Upper lobe of right lung (tissue), 1 donor: ENCODE results near the gene LCN1. TPM values are rescaled to one million over a fixed set of nuclear protein-coding genes. Genes with fewer than 3 reads are reported as not detected.

Source experiments
- ATAC-seq: fragments of 200-7000 bp; cut with Tn5 transposase; one replicate; pipeline ENCODE4 v1.9.1; 2020; ENCODE audit warnings: mild to moderate bottlenecking, moderate library complexity
- DNase-seq: peaks from one replicate; pipeline ENCODE4 v3.0.0-alpha.2; 2020
- H3K27ac ChIP-seq: fragments of 200-600 bp; one replicate; pipeline ENCODE4 v1.8.0; 2022
- H3K27me3 ChIP-seq: fragments of 200-600 bp; one replicate; pipeline ENCODE4 v1.8.0; 2022; ENCODE audit warnings: mild to moderate bottlenecking
- H3K36me3 ChIP-seq: fragments of 200-600 bp; one replicate; pipeline ENCODE4 v1.8.0; 2022
- H3K4me1 ChIP-seq: fragments of 200-600 bp; one replicate; pipeline ENCODE4 v1.8.0; 2022
- H3K4me3 ChIP-seq: fragments of 200-600 bp; one replicate; pipeline ENCODE4 v1.8.0; 2022; ENCODE audit warnings: mild to moderate bottlenecking
- H3K9me3 ChIP-seq: fragments of 200-600 bp; one replicate; pipeline ENCODE4 v1.8.0; 2022
- CTCF ChIP-seq: fragments of 200-600 bp; IDR thresholded peaks from one replicate; pipeline ENCODE4 v1.8.0; 2022; ENCODE audit warnings: antibody characterized with exemption
- intact Hi-C: fragments of 100-400 bp; cut with DNase I; formaldehyde crosslinking; loops from one replicate; pipeline ENCODE4 v1.11.0; 2022
- total RNA-seq: library from RNA; stranded (reverse); fragmentation: NEBNext Ultra II Directional; extraction: Animal tissue kit (Norgen Biotek cat#: 25700); gene quantifications from one replicate; pipeline ENCODE4 v1.2.1, GENCODE V29; 2021
- donor health status: DM: no; HTN: yes; CAD: no; lungs with severe emphysema.

The LCN1 gene
- total RNA-seq, 1 donor from 2014 or later: not detected

- no peak for TF ChIP-seq CTCF
- no peaks in the 10 kb centered on the region for H3K9me3 ChIP-seq
- peaks cover 17% of the 10 kb centered on the region for H3K4me1 ChIP-seq
- no peaks in the 10 kb centered on the region for H3K27me3 ChIP-seq
- no peak overlapping the region for H3K4me3 ChIP-seq
- no peak for ATAC-seq
- H3K36me3 ChIP-seq: peaks cover 31% of the 10 kb centered on the region
- DNase-seq: no peak
- H3K27ac ChIP-seq: no peak overlapping the region
- intact Hi-C loops: no loop called here
Measured at GRCh38 chr9:135482015-135482754, 39.1 kb upstream of the LCN1 start.

- DNase-seq (no peak), ATAC-seq (no peak)
- no peak for TF ChIP-seq CTCF
- Histone ChIP-seq H3K4me3 (no peak overlapping the region), H3K27ac (no peak overlapping the region), H3K27me3 (no peaks in the 10 kb centered on the region), H3K36me3 (peaks cover 54% of the 10 kb centered on the region), H3K9me3 (no peaks in the 10 kb centered on the region), H3K4me1 (peaks cover 13% of the 10 kb centered on the region)
- intact Hi-C loops: no loop called here
Measured at GRCh38 chr9:135484460-135485277, 36.6 kb upstream of the LCN1 start.

GRCh38 chr9:135485385-135485784, 35.9 kb upstream of the LCN1 start:
- Histone ChIP-seq H3K4me3 (no peak overlapping the region), H3K27ac (no peak overlapping the region), H3K27me3 (no peaks in the 10 kb centered on the region), H3K36me3 (peaks cover 58% of the 10 kb centered on the region), H3K9me3 (no peaks in the 10 kb centered on the region), H3K4me1 (peaks cover 13% of the 10 kb centered on the region)
- no peak for TF ChIP-seq CTCF
- ATAC-seq (no peak), DNase-seq (no peak)
- intact Hi-C loops: no loop called here

- intact Hi-C loops: no loop called here
- H3K4me3 ChIP-seq: no peak overlapping the region
- H3K4me1 ChIP-seq: peaks cover 10% of the 10 kb centered on the region
- ATAC-seq (no peak), DNase-seq (no peak)
- no peak for TF ChIP-seq CTCF
- H3K36me3 ChIP-seq: peaks cover 58% of the 10 kb centered on the region
- H3K27me3 ChIP-seq: no peaks in the 10 kb centered on the region
- H3K9me3 ChIP-seq: no peaks in the 10 kb centered on the region
- H3K27ac ChIP-seq: no peak overlapping the region
Measured at GRCh38 chr9:135485832-135486231, 35.4 kb upstream of the LCN1 start.

- no peak overlapping the region for H3K27ac ChIP-seq
- H3K4me3 ChIP-seq: no peak overlapping the region
- peaks cover 4% of the 10 kb centered on the region for H3K4me1 ChIP-seq
- DNase-seq (no peak), ATAC-seq (no peak)
- no peaks in the 10 kb centered on the region for H3K9me3 ChIP-seq
- H3K36me3 ChIP-seq: peaks cover 58% of the 10 kb centered on the region
- no peaks in the 10 kb centered on the region for H3K27me3 ChIP-seq
- intact Hi-C loops: no loop called here
- no peak for TF ChIP-seq CTCF
Measured at GRCh38 chr9:135486267-135487065, 34.8 kb upstream of the LCN1 start.
